Fibroblast of lung (primary cell): ENCODE data around the gene KIF25. TPM values are rescaled to one million over a fixed set of nuclear protein-coding genes. Genes with fewer than 3 reads are reported as not detected.
"Not testable (repeated sequence)": the region's sequence is repeated elsewhere in the genome, so short reads cannot be mapped to it uniquely, and the experiment has no call there.

ENCODE experiments used
- DNase-seq, 2 donors: peaks; one replicate each; pipeline versions ENCODE4 v3.0.0 to v3.0.0-alpha.2; 2010; ENCODE audit warnings: low read depth in 2 of 2
- H2AFZ ChIP-seq: 2 replicates; pipeline ENCODE4 v1.5.1; 2012; ENCODE audit warnings: low read length, control low read depth, inconsistent platforms
- H3K27ac ChIP-seq: 2 replicates; pipeline ENCODE4 v1.5.1; 2011; ENCODE audit warnings: low read length, control low read depth; ENCODE audit not compliant: insufficient read depth
- H3K27me3 ChIP-seq: 2 replicates; pipeline ENCODE4 v1.5.1; 2011; ENCODE audit warnings: mild to moderate bottlenecking, low read length; ENCODE audit not compliant: control insufficient read depth, insufficient read depth
- H3K36me3 ChIP-seq: 2 replicates; pipeline ENCODE4 v1.5.1; 2011; ENCODE audit warnings: low read length; ENCODE audit not compliant: control insufficient read depth, insufficient read depth
- H3K4me1 ChIP-seq: 2 replicates; pipeline ENCODE4 v1.5.1; 2011; ENCODE audit warnings: low read length; ENCODE audit not compliant: control insufficient read depth, insufficient read depth; ENCODE audit errors: extremely low read depth
- H3K4me2 ChIP-seq: 2 replicates; pipeline ENCODE4 v1.5.1; 2011; ENCODE audit warnings: low read length, control low read depth; ENCODE audit not compliant: insufficient read depth; ENCODE audit errors: extremely low read depth
- H3K4me3 ChIP-seq, 4 experiments: fragments of 200-600 bp in 1 of 4; sonication (generic) in 1 of 4; replicated peaks in 1 of 4; 2 replicates each; pipeline ENCODE4 v1.5.1; 2011 to 2016; ENCODE audit warnings: low read length in 4 of 4, low read depth in 3 of 4, mild to moderate bottlenecking in 3 of 4, control low read depth in 2 of 4, inconsistent platforms in 1 of 4, mixed read lengths in 1 of 4; ENCODE audit not compliant: insufficient read depth in 1 of 4; ENCODE audit errors: control extremely low read depth in 1 of 4
- H3K79me2 ChIP-seq: 2 replicates; pipeline ENCODE4 v1.5.1; 2012; ENCODE audit warnings: mild to moderate bottlenecking, low read length, inconsistent platforms; ENCODE audit not compliant: control insufficient read depth, insufficient read depth
- H3K9ac ChIP-seq: 2 replicates; pipeline ENCODE4 v1.5.1; 2011; ENCODE audit warnings: mild to moderate bottlenecking, low read length, control low read depth; ENCODE audit not compliant: insufficient read depth
- H3K9me3 ChIP-seq: 2 replicates; pipeline ENCODE4 v1.5.1; 2012; ENCODE audit warnings: low read depth, low read length; ENCODE audit not compliant: control insufficient read depth, insufficient read depth
- H4K20me1 ChIP-seq: 2 replicates; pipeline ENCODE4 v1.5.1; 2011; ENCODE audit warnings: low read length; ENCODE audit not compliant: control insufficient read depth, insufficient read depth; ENCODE audit errors: extremely low read depth
- EZH2 ChIP-seq: IDR thresholded peaks from 2 replicates; pipeline ENCODE4 v1.5.1; 2012; ENCODE audit warnings: low read length, control low read depth, mild to moderate bottlenecking; ENCODE audit errors: missing control alignments
- polyA plus RNA-seq, 2 donors: library from polyadenylated mRNA; depleted of rRNA in 1 of 2; stranded (reverse) in 1 of 2; unstranded in 1 of 2; fragments of >200 nt; gene quantifications; 2 replicates each; pipeline ENCODE4 v1.2.1, GENCODE V29; 2011 to 2012; ENCODE audit warnings: missing spikeins in 1 of 2
- total RNA-seq: library from RNA; depleted of rRNA; stranded (reverse); fragments of >200 nt; gene quantifications from 2 replicates; pipeline ENCODE4 v1.2.1, GENCODE V29; 2014
- TF ChIP-seq, protein P1 (sequence below), 2 donors: IDR thresholded peaks in 1 of 2; conservative IDR thresholded peaks in 1 of 2; 1 replicate in 1 of 2; 2 replicates in 1 of 2; pipeline ENCODE4 v1.5.1; 2011 to 2012; ENCODE audit warnings: low read length in 2 of 2, control low read depth in 1 of 2, inconsistent platforms in 1 of 2, low read depth in 1 of 2, mild to moderate bottlenecking in 1 of 2

The KIF25 gene
- total and polyA plus RNA-seq, 2 donors (not counting 1 experiment from before 2014, with no cell fraction given) = 0.33 TPM; not detected in 1

DNA sequence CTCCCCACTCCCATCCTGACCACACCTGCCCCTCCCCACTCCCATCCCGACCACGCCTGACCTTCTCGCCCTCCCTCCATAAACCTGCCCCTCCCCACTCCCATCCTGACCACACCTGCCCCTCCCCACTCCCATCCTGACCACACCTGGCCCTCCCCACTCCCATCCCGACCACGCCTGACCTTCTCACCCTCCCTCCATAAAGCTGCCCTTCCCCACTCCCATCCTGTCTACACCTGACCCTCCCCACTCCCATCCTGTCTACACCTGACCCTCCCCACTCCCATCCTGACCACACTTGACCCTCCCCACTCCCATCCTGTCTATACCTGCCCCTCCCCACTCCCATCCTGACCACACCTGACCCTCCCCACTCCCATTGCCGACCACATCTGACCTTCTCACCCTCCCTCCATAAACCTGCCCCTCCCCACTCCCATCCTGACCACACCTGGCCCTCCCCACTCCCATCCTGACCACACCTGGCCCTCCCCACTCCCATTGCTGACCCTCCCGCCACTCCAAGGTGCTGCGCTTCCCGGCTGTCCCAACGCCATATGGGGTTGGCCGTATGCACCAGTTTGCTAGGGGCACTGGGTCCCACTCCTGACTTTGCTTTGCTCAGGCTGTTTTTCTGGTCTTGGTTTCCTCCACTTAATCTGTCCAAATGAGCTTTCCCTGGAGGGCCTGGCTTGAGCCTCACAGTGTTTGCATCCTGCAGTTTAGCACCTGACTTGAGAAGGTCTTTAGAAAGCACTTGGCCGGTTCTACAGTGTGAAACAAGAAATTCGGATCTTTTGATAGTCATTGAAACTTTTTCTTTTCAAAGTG, 2.9 kb downstream of the KIF25 start:
- Histone ChIP-seq H3K4me3 (no peak overlapping the region), H3K4me1 (no peaks in the 10 kb centered on the region), H3K9ac (no peak overlapping the region), H3K4me2 (no peak overlapping the region), H3K9me3 (no peaks in the 10 kb centered on the region), H3K79me2 (no peaks in the 10 kb centered on the region), H3K36me3 (no peaks in the 10 kb centered on the region), H3K27me3 (no peaks in the 10 kb centered on the region), H3K27ac (no peak overlapping the region), H2AFZ (no peak overlapping the region), H4K20me1 (no peaks in the 10 kb centered on the region)
- TF ChIP-seq, protein P1, sequence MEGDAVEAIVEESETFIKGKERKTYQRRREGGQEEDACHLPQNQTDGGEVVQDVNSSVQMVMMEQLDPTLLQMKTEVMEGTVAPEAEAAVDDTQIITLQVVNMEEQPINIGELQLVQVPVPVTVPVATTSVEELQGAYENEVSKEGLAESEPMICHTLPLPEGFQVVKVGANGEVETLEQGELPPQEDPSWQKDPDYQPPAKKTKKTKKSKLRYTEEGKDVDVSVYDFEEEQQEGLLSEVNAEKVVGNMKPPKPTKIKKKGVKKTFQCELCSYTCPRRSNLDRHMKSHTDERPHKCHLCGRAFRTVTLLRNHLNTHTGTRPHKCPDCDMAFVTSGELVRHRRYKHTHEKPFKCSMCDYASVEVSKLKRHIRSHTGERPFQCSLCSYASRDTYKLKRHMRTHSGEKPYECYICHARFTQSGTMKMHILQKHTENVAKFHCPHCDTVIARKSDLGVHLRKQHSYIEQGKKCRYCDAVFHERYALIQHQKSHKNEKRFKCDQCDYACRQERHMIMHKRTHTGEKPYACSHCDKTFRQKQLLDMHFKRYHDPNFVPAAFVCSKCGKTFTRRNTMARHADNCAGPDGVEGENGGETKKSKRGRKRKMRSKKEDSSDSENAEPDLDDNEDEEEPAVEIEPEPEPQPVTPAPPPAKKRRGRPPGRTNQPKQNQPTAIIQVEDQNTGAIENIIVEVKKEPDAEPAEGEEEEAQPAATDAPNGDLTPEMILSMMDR (conservative IDR thresholded peaks at IDR 0.05 in 1 of 2, IDR thresholded peaks at IDR 0.05 in 1 of 2; ENCODE audit: low read depth in 1 of 2, low read length in 2 of 2) = no peak
- no peak for TF ChIP-seq EZH2
- DNase-seq = no peak

DNA sequence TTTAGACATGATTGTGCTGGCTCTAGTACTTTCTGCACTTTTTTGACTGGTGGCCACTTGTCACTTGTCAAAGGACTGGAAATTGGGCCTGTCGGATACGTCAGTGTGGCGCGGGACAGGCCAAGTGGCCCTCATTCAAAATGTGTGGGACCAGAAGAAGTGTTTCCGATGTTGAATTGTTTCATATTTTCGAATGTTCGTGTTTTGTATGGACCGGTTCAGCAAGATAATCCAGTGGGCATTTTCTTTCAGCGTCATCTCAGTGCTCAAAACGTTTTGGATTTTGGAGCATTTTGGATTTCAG, 3.5 kb downstream of the KIF25 start:
- H3K9ac ChIP-seq = no peak overlapping the region
- H3K27ac ChIP-seq = no peak overlapping the region
- no peaks in the 10 kb centered on the region for H3K9me3 ChIP-seq
- DNase-seq = no peak
- no peaks in the 10 kb centered on the region for H4K20me1 ChIP-seq
- TF ChIP-seq, protein P1 (conservative IDR thresholded peaks at IDR 0.05 in 1 of 2, IDR thresholded peaks at IDR 0.05 in 1 of 2; ENCODE audit: low read depth in 1 of 2, low read length in 2 of 2) = no peak
- no peak for TF ChIP-seq EZH2
- no peaks in the 10 kb centered on the region for H3K79me2 ChIP-seq
- H3K4me2 ChIP-seq = no peak overlapping the region
- H2AFZ ChIP-seq = no peak overlapping the region
- H3K27me3 ChIP-seq = no peaks in the 10 kb centered on the region
- no peaks in the 10 kb centered on the region for H3K36me3 ChIP-seq
- no peak overlapping the region for H3K4me3 ChIP-seq
- H3K4me1 ChIP-seq = no peaks in the 10 kb centered on the region

DNA sequence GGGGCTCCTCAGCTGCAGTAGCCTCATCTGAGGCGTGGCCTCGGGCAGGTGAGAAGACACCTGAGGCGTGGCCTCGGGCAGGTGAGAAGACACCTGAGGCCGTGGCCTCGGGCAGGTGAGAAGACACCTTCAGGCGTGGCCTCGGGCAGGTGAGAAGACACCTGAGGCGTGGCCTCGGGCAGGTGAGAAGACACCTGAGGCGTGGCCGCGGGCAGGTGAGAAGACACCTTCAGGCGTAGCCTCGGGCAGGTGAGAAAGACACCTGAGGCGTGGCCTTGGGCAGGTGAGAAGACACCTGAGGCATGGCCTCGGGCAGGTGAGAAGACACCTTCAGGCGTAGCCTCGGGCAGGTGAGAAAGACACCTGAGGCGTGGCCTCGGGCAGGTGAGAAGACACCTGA, 4.0 kb downstream of the KIF25 start:
- not testable (repeated sequence) for H3K9ac ChIP-seq, H3K36me3 ChIP-seq, H3K4me1 ChIP-seq, H4K20me1 ChIP-seq, H2AFZ ChIP-seq, DNase-seq, H3K9me3 ChIP-seq, H3K79me2 ChIP-seq, H3K4me3 ChIP-seq, H3K27ac ChIP-seq, H3K27me3 ChIP-seq, H3K4me2 ChIP-seq
